HG03097 (cell line): ENCODE data around the gene SH3PXD2B.

Experiments
- ATAC-seq: cut with Tn5 transposase; IDR thresholded peaks from one replicate; pipeline ENCODE4 v1.9.1; 2021; ENCODE audit not compliant: unreplicated experiment, low FRiP score

The SH3PXD2B gene

GRCh38 chr5:172282272-172283019 lies 171.9 kb downstream of the SH3PXD2B start:
- no peak for ATAC-seq

GRCh38 chr5:172281346-172281745 lies 173.0 kb downstream of the SH3PXD2B start:
- ATAC-seq: no peak

- no peak for ATAC-seq
Measured at GRCh38 chr5:172280929-172281328, 173.4 kb downstream of the SH3PXD2B start.

- no peak for ATAC-seq
Measured at GRCh38 chr5:172280317-172280716, 174.0 kb downstream of the SH3PXD2B start.

- ATAC-seq: no peak
Measured at GRCh38 chr5:172278356-172278755, 176.0 kb downstream of the SH3PXD2B start.

GRCh38 chr5:172276214-172276613 lies 178.1 kb downstream of the SH3PXD2B start:
- no peak for ATAC-seq
